OCI-LY7 (cell line): ENCODE data around the gene GBA2. TPM values are rescaled to one million over a fixed set of nuclear protein-coding genes. Genes with fewer than 3 reads are reported as not detected.

Experiments
- BruUV-seq: library from RNA; stranded (reverse); fragments of 400-500 nt; replicated peaks from 2 replicates; lab custom pipeline; 2021; lab: Mats Ljungman, UMichigan
- CTCF ChIA-PET: fragments of 300-600 bp; sonication (Branson Sonifier 250); formaldehyde crosslinking; loops from one replicate; lab custom pipeline; 2022; ENCODE audit warnings: antibody characterized with exemption; ENCODE audit not compliant: unreplicated experiment; lab: Charles Lee
- POLR2A ChIA-PET: fragments of 300-600 bp; sonication (Branson Sonifier 250); formaldehyde crosslinking; loops from one replicate; lab custom pipeline; 2022; ENCODE audit warnings: antibody characterized with exemption; lab: Charles Lee
- DNase-seq: peaks from one replicate; pipeline ENCODE4 v3.0.0-alpha.2; 2015; ENCODE audit warnings: low spot score
- H2AFZ ChIP-seq: fragments of 200-600 bp; sonication (generic), shearing (Covaris generic); 2 replicates; pipeline ENCODE4 v1.6.1; 2014; ENCODE audit warnings: mild to moderate bottlenecking, antibody characterized with exemption, low read length, moderate library complexity
- H3K27ac ChIP-seq: fragments of 200-600 bp; sonication (generic); 2 replicates; pipeline ENCODE4 v1.5.1; 2014; ENCODE audit warnings: mixed run types, low read depth, mild to moderate bottlenecking, moderate library complexity, low read length, inconsistent platforms; ENCODE audit not compliant: poor library complexity, severe bottlenecking
- H3K36me3 ChIP-seq: fragments of 200-600 bp; sonication (generic); 2 replicates; pipeline ENCODE4 v1.6.1; 2014; ENCODE audit warnings: mild to moderate bottlenecking, antibody characterized with exemption, low read length, moderate library complexity, mixed read lengths; ENCODE audit not compliant: insufficient read depth
- H3K4me1 ChIP-seq: fragments of 200-600 bp; sonication (generic); 2 replicates; pipeline ENCODE4 v1.5.1; 2014; ENCODE audit warnings: mild to moderate bottlenecking, low read length; ENCODE audit not compliant: insufficient read depth, poor library complexity, severe bottlenecking
- H3K4me2 ChIP-seq: fragments of 200-600 bp; sonication (generic); 2 replicates; pipeline ENCODE4 v1.6.1; 2014; ENCODE audit warnings: mild to moderate bottlenecking, low read length
- H3K4me3 ChIP-seq: fragments of 200-600 bp; sonication (generic); 2 replicates; pipeline ENCODE4 v1.5.1; 2014; ENCODE audit warnings: mild to moderate bottlenecking, low read depth, low read length; ENCODE audit not compliant: poor library complexity, severe bottlenecking
- H3K79me2 ChIP-seq: fragments of 200-600 bp; sonication (generic); 2 replicates; pipeline ENCODE4 v1.6.1; 2016; ENCODE audit warnings: low read depth, mild to moderate bottlenecking, low read length, moderate library complexity, mixed read lengths; ENCODE audit not compliant: insufficient read depth
- H3K9me2 ChIP-seq: fragments of 200-600 bp; sonication (generic); 2 replicates; pipeline ENCODE4 v1.6.1; 2016; ENCODE audit warnings: mild to moderate bottlenecking, low read length, mixed read lengths; ENCODE audit not compliant: insufficient read depth
- H3K9me3 ChIP-seq: fragments of 200-600 bp; sonication (generic); 2 replicates; pipeline ENCODE4 v1.6.1; 2014; ENCODE audit warnings: mild to moderate bottlenecking, mixed run types, low read length, mixed read lengths
- H4K20me1 ChIP-seq: fragments of 200-600 bp; sonication (generic); 2 replicates; pipeline ENCODE4 v1.6.1; 2014; ENCODE audit warnings: mild to moderate bottlenecking, antibody characterized with exemption, low read length, moderate library complexity, mixed read lengths; ENCODE audit not compliant: insufficient read depth
- CTCF ChIP-seq: fragments of 200-600 bp; sonication (generic); conservative IDR thresholded peaks from 2 replicates; pipeline ENCODE4 v1.5.1; 2014; ENCODE audit warnings: mild to moderate bottlenecking, antibody characterized with exemption, low read length, moderate library complexity, mixed read lengths
- EZH2phosphoT487 ChIP-seq: fragments of 200-600 bp; sonication (generic); IDR thresholded peaks from 2 replicates; pipeline ENCODE4 v1.6.1; 2018; ENCODE audit warnings: low read depth, borderline replicate concordance, mild to moderate bottlenecking, mixed run types, antibody characterized with exemption, low read length, moderate library complexity, mixed read lengths
- intact Hi-C: fragments of 100-400 bp; cut with micrococcal nuclease; formaldehyde crosslinking; loops from one replicate; pipeline ENCODE4 v1.10.0; 2022; ENCODE audit not compliant: unreplicated experiment
- total RNA-seq, 2 experiments: library from RNA; depleted of rRNA in 1 of 2; stranded (reverse); fragments of >200 nt in 1 of 2; shearing (Covaris generic) in 1 of 2; gene quantifications; 2 replicates each; pipeline ENCODE4 v1.2.3, GENCODE V29; 2014 to 2022

GBA2 gene
- total RNA-seq, 2 experiments from 2014 or later, result 66.0 to 68.2 TPM

GRCh38 chr9:35731415-35732184, 17.4 kb downstream of the GBA2 start:
- POLR2A ChIA-PET, result interaction anchor here (0.5 to 3.9 kb wide), 18 partner anchors 13 to 361 kb away, joined by 3 to 38 read pairs (median 5); partner anchors contain the start of genes ARHGEF39, CCDC107, GBA2 and HINT2
- H3K27ac ChIP-seq, result peak overlapping the region; percentile 77
- peak overlapping the region; percentile 44; the same call in 1 of the 2 replicates for H2AFZ ChIP-seq
- peak overlapping the region; percentile 97 for H3K4me2 ChIP-seq
- intact Hi-C loops, result loop anchor here (1.0 to 10.0 kb wide), 6 partner anchors 25 to 657 kb away; partner anchors contain the start of genes FANCG, SPAG8 and VCP
- CTCF ChIA-PET, result interaction anchor here (1.0 to 2.1 kb wide), 3 partner anchors 15 to 71 kb away, joined by 3 to 8 read pairs (median 4); partner anchors contain the start of gene ARHGEF39
- no TSS peak for BruUV-seq
- H3K4me1 ChIP-seq, result peaks cover 63% of the 10 kb centered on the region
- TF ChIP-seq CTCF (no peak), EZH2phosphoT487 (no peak)
- H4K20me1 ChIP-seq, result peaks cover 15% of the 10 kb centered on the region; the same call in 1 of the 2 replicates
- H3K4me3 ChIP-seq, result peak overlapping the region; percentile 89
- H3K79me2 ChIP-seq, result peaks cover 51% of the 10 kb centered on the region
- no peaks in the 10 kb centered on the region for H3K9me2 ChIP-seq
- H3K36me3 ChIP-seq, result peaks cover 26% of the 10 kb centered on the region; the same call in 1 of the 2 replicates
- H3K9me3 ChIP-seq, result no peaks in the 10 kb centered on the region
- no peak for DNase-seq

GRCh38 chr9:35730486-35730854, 18.6 kb downstream of the GBA2 start:
- peak overlapping the region; percentile 89 for H3K4me3 ChIP-seq
- intact Hi-C loops, result loop anchor here (10.0 kb wide), 1 partner anchor 656 kb away; the partner anchor contains the start of genes FANCG and VCP
- CTCF ChIA-PET, result interaction anchor here (0.8 to 1.3 kb wide), 4 partner anchors 26 to 70 kb away, joined by 3 to 4 read pairs (median 4); partner anchors contain the start of gene ARHGEF39

More at GRCh38 chr9:35730486-35730854, 18.6 kb downstream of the GBA2 start:
- Histone ChIP-seq H3K4me1 (peaks cover 60% of the 10 kb centered on the region), H3K27ac (peak overlapping the region; percentile 77), H3K4me2 (peak overlapping the region; percentile 97), H3K9me3 (no peaks in the 10 kb centered on the region), H4K20me1 (peaks cover 15% of the 10 kb centered on the region; the same call in 1 of the 2 replicates), H2AFZ (no peak overlapping the region), H3K9me2 (no peaks in the 10 kb centered on the region), H3K36me3 (peaks cover 23% of the 10 kb centered on the region; the same call in 1 of the 2 replicates), H3K79me2 (peaks cover 51% of the 10 kb centered on the region)
- POLR2A ChIA-PET, result interaction anchor here (0.6 to 3.9 kb wide), 7 partner anchors 17 to 282 kb away, joined by 3 to 38 read pairs (median 5); partner anchors contain the start of genes ARHGEF39, GBA2 and RGP1
- DNase-seq, result no peak
- TF ChIP-seq EZH2phosphoT487 (no peak), CTCF (no peak)
- no TSS peak for BruUV-seq
